HepG2 (cell line): ENCODE results near the gene SNURF.

ENCODE experiments used
- MEF2D ChIP-seq: sonication (generic); formaldehyde crosslinking; IDR thresholded peaks from 2 replicates; pipeline ENCODE4 v1.5.1; 2020; ENCODE audit warnings: mild to moderate bottlenecking, missing genetic modification reagents
- MYC ChIP-seq: sonication (generic); formaldehyde crosslinking; IDR thresholded peaks from 2 replicates; pipeline ENCODE4 v1.9.0; 2021; ENCODE audit warnings: missing genetic modification reagents, borderline replicate concordance
- NFE2L2 ChIP-seq: fragments of 150-350 bp; IDR thresholded peaks from 2 replicates; pipeline ENCODE4 v1.6.1; 2014; ENCODE audit warnings: low read length
- TBX3 ChIP-seq: fragments of 450-650 bp; IDR thresholded peaks from 2 replicates; pipeline ENCODE4 v1.6.1; 2017; ENCODE audit warnings: antibody characterized with exemption, mild to moderate bottlenecking, inconsistent platforms, borderline replicate concordance
- ZBTB26 ChIP-seq: IDR thresholded peaks from 2 replicates; pipeline ENCODE4 v1.6.1; 2016; ENCODE audit warnings: missing compliant biosample characterization, missing genetic modification reagents, borderline replicate concordance
- ZFP82 ChIP-seq: sonication (generic); formaldehyde crosslinking; IDR thresholded peaks from 2 replicates; pipeline ENCODE4 v1.5.1; 2020; ENCODE audit warnings: mild to moderate bottlenecking, missing genetic modification reagents, borderline replicate concordance
- ZNF225 ChIP-seq: sonication (generic); formaldehyde crosslinking; IDR thresholded peaks from 2 replicates; pipeline ENCODE4 v1.4.0; 2020; ENCODE audit warnings: mild to moderate bottlenecking, missing genetic modification reagents
- ZNF678 ChIP-seq: sonication (generic); formaldehyde crosslinking; IDR thresholded peaks from 2 replicates; pipeline ENCODE4 v1.4.0; 2020; ENCODE audit warnings: mild to moderate bottlenecking, missing genetic modification reagents
- TF ChIP-seq, protein P1 (sequence below): sonication (generic); formaldehyde crosslinking; IDR thresholded peaks from 2 replicates; pipeline ENCODE4 v1.5.0; 2020; ENCODE audit warnings: mild to moderate bottlenecking, missing genetic modification reagents, moderate library complexity

GRCh38 chr15:24933716-24934115, 21.1 kb upstream of the SNURF start:
- no peak for TF ChIP-seq MYC (CRISPR knock-in tag)
- no peak for TF ChIP-seq ZNF225
- TF ChIP-seq MEF2D (CRISPR knock-in tag), result no peak
- TF ChIP-seq, protein P1, sequence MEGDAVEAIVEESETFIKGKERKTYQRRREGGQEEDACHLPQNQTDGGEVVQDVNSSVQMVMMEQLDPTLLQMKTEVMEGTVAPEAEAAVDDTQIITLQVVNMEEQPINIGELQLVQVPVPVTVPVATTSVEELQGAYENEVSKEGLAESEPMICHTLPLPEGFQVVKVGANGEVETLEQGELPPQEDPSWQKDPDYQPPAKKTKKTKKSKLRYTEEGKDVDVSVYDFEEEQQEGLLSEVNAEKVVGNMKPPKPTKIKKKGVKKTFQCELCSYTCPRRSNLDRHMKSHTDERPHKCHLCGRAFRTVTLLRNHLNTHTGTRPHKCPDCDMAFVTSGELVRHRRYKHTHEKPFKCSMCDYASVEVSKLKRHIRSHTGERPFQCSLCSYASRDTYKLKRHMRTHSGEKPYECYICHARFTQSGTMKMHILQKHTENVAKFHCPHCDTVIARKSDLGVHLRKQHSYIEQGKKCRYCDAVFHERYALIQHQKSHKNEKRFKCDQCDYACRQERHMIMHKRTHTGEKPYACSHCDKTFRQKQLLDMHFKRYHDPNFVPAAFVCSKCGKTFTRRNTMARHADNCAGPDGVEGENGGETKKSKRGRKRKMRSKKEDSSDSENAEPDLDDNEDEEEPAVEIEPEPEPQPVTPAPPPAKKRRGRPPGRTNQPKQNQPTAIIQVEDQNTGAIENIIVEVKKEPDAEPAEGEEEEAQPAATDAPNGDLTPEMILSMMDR (CRISPR knock-in tag), result no peak
- TF ChIP-seq ZNF678 (CRISPR knock-in tag), result no peak
- TF ChIP-seq NFE2L2, result no peak
- TF ChIP-seq ZBTB26, result no peak
- TF ChIP-seq TBX3, result no peak
- TF ChIP-seq ZFP82 (CRISPR knock-in tag), result no peak
